ENCODE data around the gene SYDE2.
A peak's percentile ranks its signal among the peaks of the same experiment; 100 is the strongest.
"Not testable (repeated sequence)": the region's sequence is repeated elsewhere in the genome, so short reads cannot be mapped to it uniquely, and the experiment has no call there.

The SYDE2 gene

GRCh38 chr1:85208488-85208887 lies 7.7 kb upstream of the SYDE2 start:
- DNase-seq (ENCODE audit: low read depth), result no peak

GRCh38 chr1:85203573-85204171 lies 2.9 kb upstream of the SYDE2 start:
- DNase-seq (ENCODE audit: low read depth), result peak; percentile 20

DNA sequence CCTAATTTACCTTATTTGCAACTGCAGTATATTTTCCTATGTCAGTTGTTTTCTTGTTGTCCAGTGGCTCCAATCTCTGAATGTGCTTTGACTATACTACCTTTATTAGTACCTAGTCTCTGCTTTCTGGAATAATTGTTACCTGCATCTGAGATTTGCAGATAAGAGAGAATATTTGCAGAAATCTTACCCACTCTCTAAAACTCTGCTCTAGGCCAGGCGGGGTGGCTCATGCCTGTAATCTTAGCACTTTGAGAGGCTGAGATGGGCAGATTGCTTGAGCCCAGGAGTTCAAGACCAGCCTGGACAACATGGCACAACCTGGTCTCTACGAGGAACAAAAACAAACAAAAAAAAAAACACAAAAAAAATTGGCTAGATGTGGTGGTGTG lies 2.0 kb upstream of the SYDE2 start:
- DNase-seq (ENCODE audit: low read depth), result no peak

DNA sequence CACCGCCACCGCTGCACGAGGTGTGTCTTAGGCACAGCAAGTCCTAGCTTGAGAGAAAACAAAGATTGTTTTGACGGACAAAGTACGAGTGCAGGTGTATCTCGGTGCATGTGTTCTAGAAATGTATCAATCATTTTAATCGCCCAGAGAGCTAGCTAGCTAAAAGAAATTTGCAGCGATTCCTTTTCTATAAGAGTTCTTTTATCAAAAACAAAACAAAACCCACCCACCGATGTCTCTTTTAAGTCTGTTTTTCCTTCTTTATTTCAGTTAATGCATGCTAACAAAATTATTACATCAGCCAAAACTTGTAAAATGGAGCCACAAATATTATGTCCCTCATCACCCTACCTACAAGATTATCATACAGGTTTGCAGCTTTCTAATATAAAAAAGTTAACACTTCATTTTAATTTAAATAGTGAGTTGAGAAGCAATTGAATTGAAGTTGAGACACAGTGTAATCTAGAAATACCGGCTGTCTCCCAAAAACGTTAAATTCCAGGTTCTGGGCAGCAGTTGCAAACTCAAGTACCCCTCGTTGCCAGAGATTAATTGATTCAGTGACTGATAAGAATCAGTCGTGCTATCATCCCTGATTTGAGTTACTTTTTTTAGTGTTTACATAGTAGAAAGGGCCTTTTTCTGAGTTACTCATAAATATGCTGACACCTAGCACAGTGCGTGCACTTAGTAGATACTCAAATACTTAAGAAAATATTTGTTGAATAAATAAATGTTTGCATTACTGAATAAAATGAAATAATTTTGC lies 1.5 kb upstream of the SYDE2 start:
- no peak for DNase-seq (ENCODE audit: low read depth)

DNA sequence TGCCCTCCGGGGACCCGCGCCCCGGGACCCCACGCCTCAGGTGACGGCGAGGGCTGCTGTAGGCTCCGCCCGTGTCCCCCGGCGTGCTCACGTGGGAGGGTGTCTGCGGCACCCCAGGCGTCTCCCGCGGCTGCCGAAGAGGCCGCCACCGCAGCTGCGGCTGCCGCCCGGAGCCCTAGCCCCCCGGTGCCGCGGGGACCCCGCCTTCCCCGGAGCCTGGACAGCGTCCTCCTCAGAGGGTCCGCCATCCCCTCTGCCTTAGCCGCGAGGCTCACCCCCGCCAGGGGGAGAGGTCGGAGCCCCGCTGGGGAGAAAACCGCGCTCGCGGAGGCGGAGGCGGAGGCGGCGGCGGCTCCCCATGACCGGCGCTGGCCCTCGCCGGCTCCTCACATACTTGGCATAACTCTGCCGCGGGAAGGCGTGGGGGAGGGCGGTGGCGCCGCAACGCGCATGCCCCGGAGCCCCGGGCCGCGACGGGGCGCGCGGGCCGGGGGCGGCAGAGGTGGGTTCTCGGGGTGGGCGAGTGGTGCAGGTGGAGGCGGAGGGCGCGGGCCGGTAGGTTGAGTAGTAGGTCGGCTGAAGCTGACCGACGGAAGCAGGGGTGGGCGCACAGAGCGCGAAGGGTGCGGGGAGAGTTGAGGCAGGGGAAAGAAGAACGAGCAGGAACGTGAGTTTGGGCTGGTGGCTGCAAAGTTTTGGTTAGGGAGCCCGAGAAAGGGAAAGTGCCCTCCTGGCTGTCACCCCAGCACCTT lies 700 bp upstream of the SYDE2 start:
- DNase-seq (ENCODE audit: low read depth), result no peak

- no peak for DNase-seq (ENCODE audit: low read depth)
Observed at GRCh38 chr1:85199667-85200462, 951 bp downstream of the SYDE2 start.

GRCh38 chr1:85198864-85199263 lies 2.0 kb downstream of the SYDE2 start:
- no peak for DNase-seq (ENCODE audit: low read depth)

DNA sequence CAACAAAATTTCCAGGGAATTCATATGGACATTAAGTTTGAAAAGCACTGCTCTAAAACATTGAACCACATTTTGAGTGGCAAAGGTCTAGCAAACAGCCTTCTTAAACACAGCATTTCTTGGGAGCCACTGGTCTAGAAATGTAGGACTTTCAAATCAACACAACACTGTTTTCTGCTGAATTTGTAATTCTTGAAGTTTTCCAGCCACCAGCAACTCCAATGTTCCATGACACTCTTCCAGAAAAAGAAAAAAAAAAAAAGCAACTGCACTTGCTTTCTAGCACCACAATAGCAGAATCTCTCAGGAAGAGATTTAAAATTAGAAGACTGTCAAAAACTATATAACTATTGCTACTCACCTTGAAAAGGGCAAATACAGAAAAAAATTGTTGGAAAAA lies 4.5 kb downstream of the SYDE2 start:
- no peak for DNase-seq (ENCODE audit: low read depth)

DNA sequence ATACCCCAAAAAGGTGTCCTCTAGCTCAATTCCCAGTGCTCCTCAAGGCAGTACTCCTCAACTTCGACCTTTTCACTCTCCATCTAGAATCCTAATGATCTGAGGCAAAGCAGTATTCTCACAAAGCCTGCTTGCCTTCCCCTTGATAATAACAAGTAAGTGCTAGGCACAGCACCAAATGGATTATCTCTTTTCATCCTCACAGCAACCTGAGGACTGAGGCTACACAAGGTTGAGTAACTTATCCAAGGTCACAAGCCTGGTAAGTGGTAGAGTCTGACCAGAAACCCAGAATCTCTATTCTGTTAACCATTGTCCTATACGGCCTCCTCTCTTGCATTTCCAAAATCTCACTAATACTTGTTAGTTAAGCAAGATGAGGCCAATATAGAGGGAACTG lies 5.1 kb downstream of the SYDE2 start:
- no peak for DNase-seq (ENCODE audit: low read depth)

DNA sequence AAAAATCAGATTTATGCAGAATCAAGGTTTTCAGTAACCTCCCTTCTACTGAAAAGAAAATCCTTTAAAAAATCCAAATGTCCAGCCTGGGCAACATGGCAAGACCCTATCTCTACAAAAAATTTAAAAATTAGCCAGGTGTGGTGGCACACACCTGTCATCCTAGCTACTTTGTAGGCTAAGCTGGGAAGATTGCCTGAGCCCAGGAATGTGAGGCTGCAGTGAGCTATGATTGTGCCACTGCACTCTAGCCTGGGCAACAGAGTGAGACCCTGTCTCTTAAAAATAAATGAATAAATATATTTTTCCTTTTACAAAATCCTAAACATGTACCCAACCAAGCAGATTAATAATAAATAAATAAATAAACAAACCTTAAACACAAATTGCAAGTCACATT lies 8.7 kb downstream of the SYDE2 start:
- DNase-seq (ENCODE audit: low read depth), result not testable (repeated sequence)

- no peak for DNase-seq (ENCODE audit: low read depth)
Observed at GRCh38 chr1:85189120-85189519, 11.7 kb downstream of the SYDE2 start.

GRCh38 chr1:85188530-85188929 lies 12.3 kb downstream of the SYDE2 start:
- DNase-seq (ENCODE audit: low read depth), result no peak

- DNase-seq (ENCODE audit: low read depth), result not testable (repeated sequence)
Observed at GRCh38 chr1:85187021-85187420, 13.8 kb downstream of the SYDE2 start.

DNA sequence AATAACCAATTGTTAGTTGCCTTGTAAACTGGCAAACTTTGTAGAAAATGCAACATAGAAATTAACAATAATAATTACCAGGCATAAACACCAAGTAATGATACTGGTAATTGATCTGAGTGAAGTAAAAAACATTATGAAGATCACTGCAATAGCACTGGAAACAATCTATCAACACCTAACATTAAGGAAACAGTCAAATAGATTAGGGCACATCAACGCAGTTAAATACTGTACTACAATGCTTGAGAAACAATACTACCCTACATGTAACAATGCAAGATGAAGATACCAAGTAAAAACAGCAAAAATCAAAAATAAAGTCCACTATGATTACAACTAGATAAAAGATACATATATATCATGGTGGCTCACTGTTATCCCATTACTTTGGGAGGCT lies 16.6 kb downstream of the SYDE2 start:
- DNase-seq (ENCODE audit: low read depth), result no peak

GRCh38 chr1:85182700-85183099 lies 18.1 kb downstream of the SYDE2 start:
- DNase-seq (ENCODE audit: low read depth), result no peak

GRCh38 chr1:85180869-85181268 lies 19.9 kb downstream of the SYDE2 start:
- no peak for DNase-seq (ENCODE audit: low read depth)

DNA sequence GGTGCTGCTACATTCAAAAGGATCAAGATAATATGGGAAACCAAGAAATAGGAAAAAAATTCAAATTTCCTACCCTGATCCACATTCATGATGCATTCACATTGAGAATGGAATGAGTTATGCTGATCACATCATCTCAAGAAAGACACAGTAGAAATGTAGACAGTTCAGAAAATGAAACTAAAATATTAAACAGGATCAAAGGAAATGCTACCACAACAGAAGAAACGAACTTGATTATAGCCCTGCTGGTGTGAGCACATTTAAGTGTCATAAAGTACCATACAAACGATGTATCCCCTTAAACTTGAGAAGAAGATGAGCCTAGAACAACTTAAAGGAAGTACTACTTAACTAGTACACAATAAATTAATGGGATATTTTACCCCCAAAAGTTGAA lies 21.3 kb downstream of the SYDE2 start:
- no peak for DNase-seq (ENCODE audit: low read depth)

GRCh38 chr1:85178396-85178795 lies 22.4 kb downstream of the SYDE2 start:
- no peak for DNase-seq (ENCODE audit: low read depth)

DNA sequence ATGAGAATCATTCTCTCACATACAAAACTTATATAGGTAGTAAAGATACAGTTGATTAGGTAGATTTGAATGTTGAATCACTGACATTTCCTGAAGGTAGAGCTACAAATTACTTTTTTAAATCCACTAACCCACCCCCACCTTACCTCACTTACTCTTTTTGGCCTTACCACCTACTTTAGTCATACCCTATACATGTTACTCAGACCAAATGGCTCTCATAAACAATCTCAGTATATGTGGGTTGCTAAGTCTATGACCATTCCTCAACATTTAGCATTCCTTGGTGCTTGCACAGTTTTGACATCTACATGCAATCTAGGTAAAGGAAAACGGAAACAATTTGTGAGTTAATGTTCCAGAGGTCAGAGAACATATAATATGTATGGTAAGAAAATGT lies 26.3 kb downstream of the SYDE2 start:
- DNase-seq (ENCODE audit: low read depth), result no peak

DNA sequence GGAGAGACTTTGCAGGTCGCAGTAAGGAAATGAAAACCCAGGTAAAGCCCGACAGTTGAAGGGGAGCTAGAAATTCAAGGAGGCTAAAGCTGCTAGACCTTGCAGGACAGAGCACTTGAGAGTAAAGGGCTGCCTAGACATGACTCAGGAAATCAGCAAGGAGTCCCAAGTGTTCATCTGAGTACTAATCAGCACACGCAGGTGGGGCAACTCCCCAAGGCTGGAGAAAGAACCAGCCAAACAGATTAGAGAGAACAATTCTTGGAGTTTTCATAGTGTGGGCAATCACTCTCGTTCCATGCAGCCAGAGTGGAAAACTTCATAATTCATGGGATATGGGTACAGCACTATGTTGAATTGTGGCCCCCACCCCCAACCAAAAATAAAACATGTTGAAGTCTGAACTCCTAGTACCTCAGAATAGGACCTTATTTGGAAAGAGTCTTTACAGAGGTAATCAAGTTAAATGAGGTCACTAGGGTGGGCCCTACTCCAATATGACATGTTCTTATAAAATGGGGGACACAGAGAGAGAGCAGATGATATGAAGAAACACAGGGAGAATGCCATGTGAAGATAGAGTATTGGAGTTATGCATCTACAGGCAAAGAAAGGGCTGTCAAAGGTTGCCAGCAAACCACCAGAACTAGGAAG lies 28.0 kb downstream of the SYDE2 start:
- DNase-seq (ENCODE audit: low read depth), result no peak

- no peak for DNase-seq (ENCODE audit: low read depth)
Observed at GRCh38 chr1:85171721-85172120, 29.1 kb downstream of the SYDE2 start.

DNA sequence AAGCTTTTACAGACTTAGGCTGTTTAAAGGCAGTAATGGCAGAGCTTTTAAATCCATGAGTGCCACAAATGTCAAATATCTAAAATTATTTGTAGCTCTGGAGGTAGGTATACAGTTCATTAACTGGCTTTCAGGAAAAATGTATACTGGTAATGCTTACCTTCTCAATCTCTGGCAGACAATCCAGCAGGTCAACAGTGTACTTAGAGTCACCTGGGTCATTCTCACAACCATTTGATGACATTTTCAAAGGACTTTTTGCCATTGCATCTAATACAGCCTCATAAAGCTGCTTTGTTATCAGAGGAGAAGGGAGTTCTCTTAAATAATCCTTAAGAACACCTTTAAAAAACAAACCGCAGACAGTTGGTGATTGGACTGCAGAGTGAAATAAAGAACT lies 31.9 kb downstream of the SYDE2 start:
- no peak for DNase-seq (ENCODE audit: low read depth)

Data from fibroblast of the conjunctiva (primary cell).